Spleen (tissue), 7 donors: ENCODE results near the gene MTFMT.
A peak's percentile ranks its signal among the peaks of the same experiment; 100 is the strongest.

Source experiments
- CTCF ChIP-seq, 11 experiments: fragments of 200-600 bp in 7 of 11; fragments of 450-650 bp in 4 of 11; sonication (generic) in 4 of 11; IDR thresholded peaks in 8 of 11; conservative IDR thresholded peaks in 3 of 11; 1 replicate in 7 of 11; 2 replicates in 4 of 11; pipeline versions ENCODE4 v1.4.0 to v1.8.0; 2016 to 2021; ENCODE audit warnings: antibody characterized with exemption in 11 of 11, inconsistent platforms in 4 of 11, mild to moderate bottlenecking in 1 of 11
- POLR2A ChIP-seq, 3 donors: fragments of 450-650 bp; IDR thresholded peaks; one replicate each; pipeline ENCODE4 v1.5.1; 2017; ENCODE audit warnings: antibody characterized with exemption in 3 of 3, mild to moderate bottlenecking in 1 of 3
- donor health status: DM: no; HTN: no; CAD: no; lungs with moderate emphysema.
- donor health status: DM: no; HTN: no; CAD: no.
- donor health status: DM: no; HTN: no; CAD: no.

- TF ChIP-seq POLR2A (IDR thresholded peaks at IDR 0.05) = peak in 2 of 3 donors; percentile 73 to 79
- peak in 1 of 11 experiments; percentile 35 for TF ChIP-seq CTCF (IDR thresholded peaks at IDR 0.05 in 8 of 11, conservative IDR thresholded peaks at IDR 0.05 in 3 of 11)
These were observed at the start of gene MTFMT for GRCh38 chr15:65028921-65029735.
